Brain microvascular endothelial cell (primary cell): ENCODE data around the gene RSPH9.
"Not testable (repeated sequence)": the region's sequence is repeated elsewhere in the genome, so short reads cannot be mapped to it uniquely, and the experiment has no call there.

Experiments used
- DNase-seq: peaks from one replicate; pipeline ENCODE4 v3.0.0-alpha.2; 2020
- H3K27ac ChIP-seq: fragments of 250-450 bp; sonication (Bioruptor Pico); 2 replicates; pipeline ENCODE4 v1.5.1; 2020; ENCODE audit warnings: mild to moderate bottlenecking, moderate library complexity
- H3K27me3 ChIP-seq: fragments of 250-450 bp; sonication (Bioruptor Pico); replicated peaks from 2 replicates; pipeline ENCODE4 v1.5.1; 2020; ENCODE audit warnings: mild to moderate bottlenecking
- H3K36me3 ChIP-seq: fragments of 250-450 bp; sonication (Bioruptor Pico); replicated peaks from 2 replicates; pipeline ENCODE4 v1.5.1; 2020; ENCODE audit warnings: mild to moderate bottlenecking
- H3K4me3 ChIP-seq: 2 replicates; pipeline ENCODE4 v1.5.1; 2011; ENCODE audit warnings: low read depth, mild to moderate bottlenecking, control low read depth, low read length, moderate library complexity
- in situ Hi-C: cut with HindIII; loops from 2 replicates; pipeline ENCODE4 v1.10.0; 2017; ENCODE audit warnings: low sequenced_read_pairs, low pct_ligation_motif_present
- TF ChIP-seq, protein P1 (sequence below): IDR thresholded peaks from 2 replicates; pipeline ENCODE4 v1.5.1; 2011; ENCODE audit warnings: low read depth, mild to moderate bottlenecking, moderate library complexity, low read length, control low read depth, inconsistent platforms; ENCODE audit errors: missing control alignments

The RSPH9 gene

DNA sequence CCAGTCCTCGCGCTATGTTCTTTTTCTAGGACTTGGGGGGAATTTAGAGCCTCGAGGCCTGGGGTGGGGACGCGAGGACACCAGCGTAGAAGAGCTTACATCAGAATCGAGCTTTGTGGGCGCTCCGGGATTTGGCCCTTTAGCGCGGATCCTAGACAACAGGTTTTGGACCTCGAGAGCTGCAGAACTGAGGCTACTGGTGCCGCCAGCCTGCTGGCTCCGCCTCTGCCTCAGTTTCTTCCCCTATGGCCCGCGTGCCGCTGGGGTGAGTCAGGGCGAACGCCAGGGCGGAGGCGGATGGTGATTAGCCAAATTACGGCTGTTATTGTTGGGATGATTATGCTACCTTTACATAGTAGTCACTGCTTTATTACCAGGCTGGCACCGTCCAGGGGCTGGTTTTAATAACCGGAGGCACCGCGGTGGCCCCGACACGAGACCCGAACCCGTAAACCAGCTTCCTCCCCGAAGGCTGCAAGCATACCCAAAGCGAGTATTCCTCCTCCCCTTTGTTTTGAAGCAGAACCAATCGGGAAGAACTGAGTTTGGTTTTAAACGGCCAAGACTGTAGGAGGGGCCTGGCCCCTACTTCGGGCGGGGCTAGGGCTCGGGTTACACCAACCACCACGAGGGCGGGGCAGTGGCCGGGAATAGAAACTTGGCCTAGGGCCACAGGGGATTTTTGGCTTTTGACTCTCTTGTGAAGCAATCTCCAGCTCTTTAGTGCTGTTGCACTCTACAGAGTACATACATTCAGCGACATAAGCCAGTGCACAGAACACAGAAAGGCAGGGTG, 15.1 kb upstream of the RSPH9 start:
- Histone ChIP-seq H3K4me3 (peak overlapping the region; percentile 91), H3K36me3 (peaks cover 21% of the 10 kb centered on the region), H3K27me3 (no peaks in the 10 kb centered on the region), H3K27ac (peak overlapping the region; percentile 90)
- in situ Hi-C loops: no loop called here
- DNase-seq: peak; percentile 97
- TF ChIP-seq, protein P1, sequence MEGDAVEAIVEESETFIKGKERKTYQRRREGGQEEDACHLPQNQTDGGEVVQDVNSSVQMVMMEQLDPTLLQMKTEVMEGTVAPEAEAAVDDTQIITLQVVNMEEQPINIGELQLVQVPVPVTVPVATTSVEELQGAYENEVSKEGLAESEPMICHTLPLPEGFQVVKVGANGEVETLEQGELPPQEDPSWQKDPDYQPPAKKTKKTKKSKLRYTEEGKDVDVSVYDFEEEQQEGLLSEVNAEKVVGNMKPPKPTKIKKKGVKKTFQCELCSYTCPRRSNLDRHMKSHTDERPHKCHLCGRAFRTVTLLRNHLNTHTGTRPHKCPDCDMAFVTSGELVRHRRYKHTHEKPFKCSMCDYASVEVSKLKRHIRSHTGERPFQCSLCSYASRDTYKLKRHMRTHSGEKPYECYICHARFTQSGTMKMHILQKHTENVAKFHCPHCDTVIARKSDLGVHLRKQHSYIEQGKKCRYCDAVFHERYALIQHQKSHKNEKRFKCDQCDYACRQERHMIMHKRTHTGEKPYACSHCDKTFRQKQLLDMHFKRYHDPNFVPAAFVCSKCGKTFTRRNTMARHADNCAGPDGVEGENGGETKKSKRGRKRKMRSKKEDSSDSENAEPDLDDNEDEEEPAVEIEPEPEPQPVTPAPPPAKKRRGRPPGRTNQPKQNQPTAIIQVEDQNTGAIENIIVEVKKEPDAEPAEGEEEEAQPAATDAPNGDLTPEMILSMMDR: no peak

- H3K36me3 ChIP-seq: peaks cover 7% of the 10 kb centered on the region
- TF ChIP-seq, protein P1: no peak
- in situ Hi-C loops: no loop called here
- no peak for DNase-seq
- H3K27ac ChIP-seq: no peak overlapping the region
- no peaks in the 10 kb centered on the region for H3K27me3 ChIP-seq
- no peak overlapping the region for H3K4me3 ChIP-seq
Observed at GRCh38 chr6:43630980-43631619, 13.7 kb upstream of the RSPH9 start.

GRCh38 chr6:43633002-43633401, 11.8 kb upstream of the RSPH9 start:
- DNase-seq, H3K4me3 ChIP-seq, in situ Hi-C loops, H3K36me3 ChIP-seq, H3K27ac ChIP-seq, H3K27me3 ChIP-seq: not testable (repeated sequence)

DNA sequence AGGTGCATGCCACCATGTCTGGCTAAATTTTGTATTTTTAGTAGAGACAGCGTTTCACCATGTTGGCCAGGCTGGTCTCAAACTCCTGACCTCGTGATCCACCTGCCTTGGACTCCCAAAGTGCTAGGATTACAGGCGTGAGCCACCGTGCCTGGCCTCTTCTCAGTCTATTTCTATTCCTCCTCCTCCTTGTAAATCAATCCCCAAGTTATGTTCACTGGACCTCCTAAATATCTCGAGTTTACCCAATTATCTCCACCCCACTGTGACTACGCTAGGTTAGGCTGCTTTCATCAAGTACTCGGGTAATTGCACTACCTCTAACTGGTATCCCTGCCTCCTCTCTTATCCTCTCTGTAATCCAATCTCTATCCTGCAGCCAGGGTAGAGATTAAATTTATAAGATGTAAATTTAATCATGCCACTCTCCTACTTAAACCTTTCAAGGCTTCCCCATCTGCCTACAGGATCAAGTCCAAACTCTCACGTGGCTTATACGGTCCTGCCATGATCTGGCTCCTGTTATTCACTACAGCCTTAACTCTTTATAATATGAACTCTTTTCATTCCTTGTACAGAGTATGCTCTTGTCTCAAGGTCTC, 10.0 kb upstream of the RSPH9 start:
- in situ Hi-C loops: no loop called here
- no peak overlapping the region for H3K4me3 ChIP-seq
- DNase-seq: no peak
- no peak overlapping the region for H3K27ac ChIP-seq
- peaks cover 18% of the 10 kb centered on the region for H3K36me3 ChIP-seq
- no peaks in the 10 kb centered on the region for H3K27me3 ChIP-seq
- TF ChIP-seq, protein P1: no peak

GRCh38 chr6:43635387-43636307, 9.2 kb upstream of the RSPH9 start, which contains the start of gene MAD2L1BP:
Gene MAD2L1BP (plus strand): TSS chr6:43635840. CDS start chr6:43635876, 36 bp downstream.
- TF ChIP-seq, protein P1: no peak
- H3K36me3 ChIP-seq: peaks cover 26% of the 10 kb centered on the region
- peak within 1 kb of the TSS; percentile 64 for H3K27ac ChIP-seq
- peak within 1 kb of the TSS; percentile 95 for H3K4me3 ChIP-seq
- in situ Hi-C loops: no loop called here
- DNase-seq: peak; percentile 49
- no peaks in the 10 kb centered on the region for H3K27me3 ChIP-seq
